ENCODE results near the gene DMD. TPM values are rescaled to one million over a fixed set of nuclear protein-coding genes. Genes with fewer than 3 reads are reported as not detected.

Gene DMD
- total and polyA plus RNA-seq, 9 donors: 14.0 to 70.5 (median 37.6) TPM

GRCh38 chrX:31153475-31154047 lies 2057.8 kb downstream of the DMD start:
- Histone ChIP-seq H3K4me3 (no peak overlapping the region), H3K4me1 (ENCODE audit: insufficient read depth) (no peaks in the 10 kb centered on the region), H3K27me3 (no peaks in the 10 kb centered on the region), H3K27ac (no peak overlapping the region), H3K9me3 (no peaks in the 10 kb centered on the region), H3K36me3 (no peaks in the 10 kb centered on the region)
- TF ChIP-seq CTCF (IDR thresholded peaks at IDR 0.05) (no peak), POLR2A (IDR thresholded peaks at IDR 0.05) (no peak), EP300 (IDR thresholded peaks at IDR 0.05) (no peak)
- intact Hi-C loops (cut with DNase I): no loop called here
- 62 to 70% (median 65%) methylated on average over 1 of the region's 1 CpG for WGBS, 3 donors
- DNase-seq: no peak

- no peaks in the 10 kb centered on the region for H3K27me3 ChIP-seq
- WGBS, 3 donors: 67 to 79% (median 72%) methylated on average over 6 of the region's 6 CpGs
- intact Hi-C loops (cut with DNase I): no loop called here
- no peaks in the 10 kb centered on the region for H3K9me3 ChIP-seq
- TF ChIP-seq CTCF (IDR thresholded peaks at IDR 0.05) (no peak), EP300 (IDR thresholded peaks at IDR 0.05) (no peak), POLR2A (IDR thresholded peaks at IDR 0.05) (no peak)
- no peak overlapping the region for H3K4me3 ChIP-seq
- H3K4me1 ChIP-seq (ENCODE audit: insufficient read depth): no peaks in the 10 kb centered on the region
- H3K36me3 ChIP-seq: no peaks in the 10 kb centered on the region
- no peak overlapping the region for H3K27ac ChIP-seq
- DNase-seq: no peak
Measured at GRCh38 chrX:31147175-31147574, 2064.2 kb downstream of the DMD start.

DNA sequence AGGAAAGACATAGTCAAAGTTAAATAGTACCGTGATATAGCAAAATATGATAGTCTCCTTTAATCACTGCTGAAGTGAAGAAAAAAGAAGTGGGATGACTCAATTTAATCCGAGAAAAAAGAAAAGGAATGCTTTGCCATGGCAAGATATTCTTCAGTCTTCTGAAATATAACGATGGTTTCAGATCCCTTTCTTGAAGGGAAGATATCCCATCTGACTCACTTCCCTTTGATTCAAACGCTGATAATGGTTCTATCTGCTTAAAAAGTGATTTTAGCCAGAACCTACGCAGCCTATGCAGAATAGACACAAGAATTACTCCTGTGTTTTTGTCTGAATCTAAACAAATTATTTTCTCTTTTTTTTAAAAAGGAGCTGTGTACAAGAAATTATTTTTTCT lies 2071.4 kb downstream of the DMD start:
- DNase-seq: no peak

DNA sequence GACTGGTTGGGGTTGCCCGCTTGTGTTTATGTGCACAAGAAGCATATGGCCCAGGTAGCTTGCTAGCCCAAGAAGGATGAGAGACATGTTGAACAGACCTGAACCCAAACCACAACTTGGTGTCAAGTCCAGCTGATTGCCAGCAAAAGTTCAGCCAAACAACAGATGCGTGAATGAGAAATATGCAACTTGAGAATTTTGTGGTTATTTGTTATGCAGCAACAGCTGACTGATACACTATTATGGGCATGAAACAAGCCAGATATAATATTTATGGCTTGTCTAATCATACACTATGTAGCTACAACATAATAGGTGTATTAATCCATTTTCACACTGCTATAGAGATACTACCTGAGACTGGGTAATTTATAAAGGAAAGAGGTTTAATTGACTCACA lies 2073.2 kb downstream of the DMD start:
- TF ChIP-seq EP300 (IDR thresholded peaks at IDR 0.05) (no peak), POLR2A (IDR thresholded peaks at IDR 0.05) (no peak), CTCF (IDR thresholded peaks at IDR 0.05) (no peak)
- no peaks in the 10 kb centered on the region for H3K9me3 ChIP-seq
- no peak for DNase-seq
- 91 to 95% (median 93%) methylated on average over 2 of the region's 2 CpGs for WGBS, 3 donors
- H3K27me3 ChIP-seq: no peaks in the 10 kb centered on the region
- no peaks in the 10 kb centered on the region for H3K36me3 ChIP-seq
- no peak overlapping the region for H3K27ac ChIP-seq
- intact Hi-C loops (cut with DNase I): no loop called here
- H3K4me3 ChIP-seq: no peak overlapping the region
- H3K4me1 ChIP-seq (ENCODE audit: insufficient read depth): no peaks in the 10 kb centered on the region

More for the DNA sequence above, 2071.4 kb downstream of the DMD start:
- WGBS, 3 donors: 66 to 74% (median 72%) methylated on average over 5 of the region's 5 CpGs
- Histone ChIP-seq H3K4me3 (no peak overlapping the region), H3K27me3 (no peaks in the 10 kb centered on the region), H3K9me3 (no peaks in the 10 kb centered on the region), H3K36me3 (no peaks in the 10 kb centered on the region), H3K27ac (no peak overlapping the region), H3K4me1 (ENCODE audit: insufficient read depth) (no peaks in the 10 kb centered on the region)
- TF ChIP-seq POLR2A (IDR thresholded peaks at IDR 0.05): no peak
- no peak for TF ChIP-seq EP300 (IDR thresholded peaks at IDR 0.05)
- no peak for TF ChIP-seq CTCF (IDR thresholded peaks at IDR 0.05)
- intact Hi-C loops (cut with DNase I): no loop called here

Measured in ovary (tissue), 9 donors.